Epithelial cell of proximal tubule (primary cell): Measurements from ENCODE around the gene SLC25A45. TPM values are rescaled to one million over a fixed set of nuclear protein-coding genes. Genes with fewer than 3 reads are reported as not detected.
"Not testable (repeated sequence)": the region's sequence is repeated elsewhere in the genome, so short reads cannot be mapped to it uniquely, and the experiment has no call there.

ENCODE experiments used
- DNase-seq: peaks from one replicate; pipeline ENCODE4 v3.0.0-alpha.2; 2011; ENCODE audit warnings: low read depth
- H3K4me3 ChIP-seq: 2 replicates; pipeline ENCODE4 v1.5.1; 2011; ENCODE audit warnings: low read depth, mild to moderate bottlenecking, low read length
- total RNA-seq: library from RNA; depleted of rRNA; stranded (reverse); fragments of >200 nt; gene quantifications from 2 replicates; pipeline ENCODE4 v1.2.3, GENCODE V29; 2015
- TF ChIP-seq, protein P1 (sequence below): conservative IDR thresholded peaks from 2 replicates; pipeline ENCODE4 v1.5.1; 2012; ENCODE audit warnings: low read depth, mild to moderate bottlenecking, low read length

SLC25A45 gene
- total RNA-seq, 1 donor from 2014 or later: 0.29 TPM

DNA sequence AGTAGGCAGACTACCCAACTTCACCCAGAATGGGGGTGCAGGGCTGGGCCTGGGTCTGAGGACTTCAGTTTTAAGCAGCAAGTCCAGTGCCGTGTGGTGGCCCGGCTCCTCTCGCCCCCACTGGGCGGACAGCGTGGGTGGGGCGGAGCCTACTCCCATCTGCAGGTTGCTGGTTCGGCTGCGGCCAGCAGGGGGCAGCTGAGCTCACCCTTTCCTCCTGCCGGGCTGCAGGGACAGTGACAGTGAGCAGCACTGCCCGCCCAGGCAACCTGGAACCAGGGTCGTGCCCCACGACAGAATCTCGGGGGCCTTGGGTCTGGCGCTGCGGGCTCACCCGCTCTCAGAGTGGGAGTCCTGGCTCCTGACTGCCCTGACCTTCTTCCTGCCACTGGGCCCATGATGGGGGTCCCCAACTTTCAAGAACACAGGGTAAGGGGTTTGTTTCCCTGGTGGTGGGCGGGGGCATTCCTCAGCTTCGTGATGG lies 33.9 kb upstream of the SLC25A45 start:
- TF ChIP-seq, protein P1, sequence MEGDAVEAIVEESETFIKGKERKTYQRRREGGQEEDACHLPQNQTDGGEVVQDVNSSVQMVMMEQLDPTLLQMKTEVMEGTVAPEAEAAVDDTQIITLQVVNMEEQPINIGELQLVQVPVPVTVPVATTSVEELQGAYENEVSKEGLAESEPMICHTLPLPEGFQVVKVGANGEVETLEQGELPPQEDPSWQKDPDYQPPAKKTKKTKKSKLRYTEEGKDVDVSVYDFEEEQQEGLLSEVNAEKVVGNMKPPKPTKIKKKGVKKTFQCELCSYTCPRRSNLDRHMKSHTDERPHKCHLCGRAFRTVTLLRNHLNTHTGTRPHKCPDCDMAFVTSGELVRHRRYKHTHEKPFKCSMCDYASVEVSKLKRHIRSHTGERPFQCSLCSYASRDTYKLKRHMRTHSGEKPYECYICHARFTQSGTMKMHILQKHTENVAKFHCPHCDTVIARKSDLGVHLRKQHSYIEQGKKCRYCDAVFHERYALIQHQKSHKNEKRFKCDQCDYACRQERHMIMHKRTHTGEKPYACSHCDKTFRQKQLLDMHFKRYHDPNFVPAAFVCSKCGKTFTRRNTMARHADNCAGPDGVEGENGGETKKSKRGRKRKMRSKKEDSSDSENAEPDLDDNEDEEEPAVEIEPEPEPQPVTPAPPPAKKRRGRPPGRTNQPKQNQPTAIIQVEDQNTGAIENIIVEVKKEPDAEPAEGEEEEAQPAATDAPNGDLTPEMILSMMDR: peak; percentile 92
- peak overlapping the region; percentile 52 for H3K4me3 ChIP-seq
- DNase-seq: no peak

DNA sequence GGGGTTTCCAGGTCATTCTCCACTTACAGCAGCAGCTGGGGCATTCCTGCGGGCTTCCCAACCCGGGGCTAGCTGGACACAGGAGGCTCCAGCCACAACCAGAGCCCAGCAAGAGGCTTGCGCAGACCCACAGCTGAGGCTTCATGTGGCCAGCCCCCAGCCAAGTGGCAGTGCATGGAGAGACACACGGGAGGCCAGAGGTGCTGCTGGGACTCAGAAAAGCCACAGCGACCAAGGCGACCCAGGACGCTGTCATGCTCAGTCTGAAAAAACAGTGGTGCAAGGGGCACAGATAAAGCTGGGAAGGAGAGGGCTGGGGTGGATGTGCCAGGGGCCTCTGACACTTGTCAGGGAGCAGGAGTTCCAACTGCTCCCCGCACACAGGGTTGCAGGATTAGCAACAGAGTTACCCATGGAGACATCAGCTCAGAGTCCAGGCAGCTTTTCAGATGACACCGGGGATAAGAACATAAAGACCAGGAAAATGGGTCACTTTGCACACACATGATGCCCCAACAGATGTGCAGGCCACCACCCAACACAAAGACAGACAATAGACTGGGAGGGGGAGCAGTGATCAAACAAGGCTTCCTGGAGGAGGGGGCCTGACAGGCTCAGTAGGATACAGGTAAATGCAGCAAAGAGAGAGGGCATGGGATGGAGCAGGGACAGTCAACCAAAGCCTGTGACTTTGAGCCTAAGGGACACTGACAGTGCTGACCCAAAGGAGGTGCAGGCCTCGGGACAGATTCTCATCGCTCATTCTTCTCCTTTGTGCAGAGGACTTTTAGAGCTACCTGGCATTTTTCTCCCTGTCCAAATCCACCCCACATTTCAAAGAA lies 33.3 kb upstream of the SLC25A45 start:
- no peak for DNase-seq
- TF ChIP-seq, protein P1: no peak
- H3K4me3 ChIP-seq: peak overlapping the region; percentile 52

DNA sequence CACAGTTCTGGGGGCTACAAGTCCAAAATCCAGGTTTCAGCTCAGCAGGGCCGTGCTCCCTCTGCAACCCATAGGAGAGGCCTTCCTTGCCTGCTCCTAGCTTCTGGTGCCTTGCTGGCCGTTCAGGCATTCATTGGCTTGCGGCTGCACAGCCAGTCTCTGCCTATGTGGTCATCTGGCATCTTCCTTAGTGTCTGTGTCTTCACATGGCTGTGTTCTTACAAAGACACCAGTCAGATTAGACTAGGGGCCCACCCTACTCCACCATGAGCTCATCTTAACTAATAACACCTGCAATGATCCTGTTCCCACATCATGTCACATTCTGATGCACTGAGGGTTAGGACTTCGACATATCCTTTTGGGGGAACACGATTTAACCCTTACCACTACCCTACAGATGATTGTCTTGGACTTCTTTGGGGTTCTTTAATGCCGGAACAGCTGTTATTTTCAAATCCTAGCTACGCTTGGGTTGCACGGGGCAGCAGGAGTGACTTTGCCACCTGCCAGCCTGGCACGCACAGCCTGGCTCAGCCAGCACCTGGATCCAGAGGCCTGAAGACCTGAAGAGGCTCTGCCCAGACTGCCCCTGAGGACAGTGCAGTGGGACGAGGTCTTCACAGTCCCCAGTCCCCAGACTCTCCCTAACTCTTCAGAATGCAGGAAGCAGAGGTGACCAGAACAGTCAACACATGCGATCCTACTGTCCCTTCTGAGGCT lies 32.5 kb upstream of the SLC25A45 start:
- no peak for DNase-seq
- H3K4me3 ChIP-seq: no peak overlapping the region
- TF ChIP-seq, protein P1: no peak

DNA sequence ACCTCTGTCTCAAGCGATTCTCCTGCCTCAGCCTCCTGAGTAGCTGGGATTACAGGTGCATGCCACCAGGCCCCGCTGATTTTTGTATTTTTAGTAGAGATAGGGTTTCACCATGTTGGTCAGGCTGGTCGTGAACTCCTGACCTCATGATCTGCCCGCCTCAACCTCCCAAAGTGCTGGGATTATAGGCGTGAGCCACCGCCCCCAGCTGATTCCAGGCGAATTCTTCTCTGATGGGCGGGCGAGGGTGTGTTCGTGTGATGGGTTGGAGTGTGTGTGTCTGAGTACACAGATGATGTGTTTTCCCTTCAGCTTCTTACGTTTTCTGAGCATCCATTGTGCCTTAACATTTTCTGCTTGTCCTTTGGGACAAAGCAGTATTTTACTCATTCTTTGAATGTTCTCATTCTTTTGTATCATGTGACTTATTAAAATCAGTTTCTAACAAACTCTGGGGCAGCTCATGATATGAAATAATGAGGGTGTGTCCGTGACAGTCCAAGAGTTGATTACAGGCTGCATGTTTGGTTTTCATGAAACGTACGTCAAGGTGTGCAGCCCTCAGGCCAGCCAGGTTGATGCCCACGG lies 30.7 kb upstream of the SLC25A45 start:
- H3K4me3 ChIP-seq, DNase-seq: not testable (repeated sequence)

DNA sequence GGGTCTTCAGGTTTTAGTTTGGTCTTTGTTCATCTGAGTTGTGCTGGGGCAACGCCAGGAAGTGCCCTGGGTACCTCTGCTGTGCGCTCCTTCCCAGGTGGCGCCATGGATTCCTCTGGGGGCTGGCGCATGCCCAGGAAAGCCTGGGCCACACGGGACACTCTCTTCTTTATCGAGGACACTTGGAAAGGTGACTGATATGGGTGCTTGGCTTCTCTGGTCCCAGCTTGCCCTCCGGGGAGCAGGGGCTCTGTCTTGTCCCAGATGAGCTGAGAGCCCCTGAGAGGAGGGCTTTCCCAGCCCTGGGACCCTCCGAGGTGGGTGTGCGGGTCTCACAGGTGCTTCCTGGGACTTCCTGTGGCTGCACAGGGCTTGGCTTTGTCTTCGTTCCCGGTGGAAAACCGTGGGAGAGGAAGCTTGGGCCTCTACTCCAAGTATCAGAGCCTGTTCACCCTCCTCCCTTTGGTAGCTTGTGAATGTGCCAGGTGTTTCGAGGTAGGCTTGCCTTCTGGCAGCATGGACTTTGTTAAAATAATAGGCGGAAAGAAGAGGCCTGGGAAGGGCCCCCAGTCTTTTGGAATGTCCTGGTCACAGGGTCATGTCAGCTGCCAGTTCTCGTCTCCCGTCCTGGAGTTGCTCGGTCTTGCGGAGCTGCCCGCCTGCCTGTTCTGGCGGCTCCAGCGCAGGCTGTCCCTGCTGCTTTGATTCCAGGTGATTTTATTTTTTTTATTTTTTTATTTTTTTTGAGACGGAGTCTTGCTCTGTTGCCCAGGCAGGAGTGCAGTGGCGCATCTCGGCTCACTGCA lies 30.0 kb upstream of the SLC25A45 start:
- DNase-seq: no peak
- TF ChIP-seq, protein P1: no peak
- H3K4me3 ChIP-seq: no peak overlapping the region

DNA sequence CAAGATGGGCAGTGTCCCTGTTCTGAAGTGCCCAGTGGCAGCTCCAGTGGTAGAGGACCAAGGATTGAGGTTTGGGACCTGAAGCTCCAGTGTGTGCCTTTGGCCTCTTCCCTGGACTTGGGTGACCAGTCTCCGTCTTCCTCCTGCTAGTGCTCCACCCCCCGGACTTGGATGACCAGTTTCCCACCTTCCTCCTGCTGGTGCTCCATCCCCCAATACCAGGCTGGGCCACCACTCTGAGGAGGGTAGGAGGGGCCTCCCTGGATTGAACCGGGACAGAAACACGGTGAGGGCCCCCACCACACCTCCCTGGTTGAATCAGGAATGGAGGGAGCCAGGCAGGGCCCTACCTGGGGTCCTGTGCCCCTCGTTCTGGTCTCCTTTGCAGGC lies 29.2 kb upstream of the SLC25A45 start:
- H3K4me3 ChIP-seq: no peak overlapping the region
- DNase-seq: no peak
- TF ChIP-seq, protein P1: no peak
